ENCODE data around the gene SLC27A3.

The SLC27A3 gene

GRCh38 chr1:153735090-153735420, 40.2 kb upstream of the SLC27A3 start:
- Histone ChIP-seq H2AFZ (ENCODE audit: low read depth, low read length, severe bottlenecking) (no peak overlapping the region), H3K9me3 (ENCODE audit: insufficient read depth, low read length) (no peaks in the 10 kb centered on the region), H3K4me3 (ENCODE audit: insufficient read depth, low read length, poor library complexity, severe bottlenecking) (no peak overlapping the region), H3K27me3 (ENCODE audit: low read length) (no peaks in the 10 kb centered on the region), H3K4me2 (ENCODE audit: low read depth, low read length, poor library complexity, severe bottlenecking) (no peak overlapping the region), H3K9me2 (replicated peaks; ENCODE audit: insufficient read depth, low read length) (no peaks in the 10 kb centered on the region), H3K36me3 (ENCODE audit: low read length) (no peaks in the 10 kb centered on the region; the same call in 1 of the 2 replicates), H3F3A (ENCODE audit: insufficient read depth) (peaks cover 3% of the 10 kb centered on the region; the same call in 1 of the 2 replicates), H3K27ac (ENCODE audit: low read depth, low read length) (no peak overlapping the region), H4K20me1 (ENCODE audit: low read depth, low read length) (no peaks in the 10 kb centered on the region), H3K9ac (ENCODE audit: low read length) (no peak overlapping the region), H3K79me2 (ENCODE audit: insufficient read depth, low read length) (peaks cover 9% of the 10 kb centered on the region; the same call in 1 of the 2 replicates)
- TF ChIP-seq EZH2phosphoT487 (conservative IDR thresholded peaks at IDR 0.05; ENCODE audit: low read length) (no peak), CTCF (IDR thresholded peaks at IDR 0.05; ENCODE audit: insufficient read depth, low read length, poor library complexity, severe bottlenecking) (no peak)

GRCh38 chr1:153741986-153742385, 33.2 kb upstream of the SLC27A3 start:
- no peaks in the 10 kb centered on the region; the same call in 1 of the 2 replicates for H3K79me2 ChIP-seq (ENCODE audit: insufficient read depth, low read length)
- H3F3A ChIP-seq (ENCODE audit: insufficient read depth): no peaks in the 10 kb centered on the region
- no peak overlapping the region for H3K4me3 ChIP-seq (ENCODE audit: insufficient read depth, low read length, poor library complexity, severe bottlenecking)
- no peaks in the 10 kb centered on the region for H3K9me2 ChIP-seq (replicated peaks; ENCODE audit: insufficient read depth, low read length)
- H3K27ac ChIP-seq (ENCODE audit: low read depth, low read length): no peak overlapping the region
- TF ChIP-seq EZH2phosphoT487 (conservative IDR thresholded peaks at IDR 0.05; ENCODE audit: low read length) (no peak), CTCF (IDR thresholded peaks at IDR 0.05; ENCODE audit: insufficient read depth, low read length, poor library complexity, severe bottlenecking) (no peak)
- no peaks in the 10 kb centered on the region for H3K27me3 ChIP-seq (ENCODE audit: low read length)
- no peak overlapping the region for H3K4me2 ChIP-seq (ENCODE audit: low read depth, low read length, poor library complexity, severe bottlenecking)
- H2AFZ ChIP-seq (ENCODE audit: low read depth, low read length, severe bottlenecking): no peak overlapping the region
- no peaks in the 10 kb centered on the region for H4K20me1 ChIP-seq (ENCODE audit: low read depth, low read length)
- H3K36me3 ChIP-seq (ENCODE audit: low read length): peaks cover 7% of the 10 kb centered on the region; the same call in 1 of the 2 replicates
- no peaks in the 10 kb centered on the region for H3K9me3 ChIP-seq (ENCODE audit: insufficient read depth, low read length)
- no peak overlapping the region for H3K9ac ChIP-seq (ENCODE audit: low read length)

GRCh38 chr1:153742411-153743142, 32.6 kb upstream of the SLC27A3 start:
- no peaks in the 10 kb centered on the region for H3K9me2 ChIP-seq (replicated peaks; ENCODE audit: insufficient read depth, low read length)
- no peaks in the 10 kb centered on the region for H3F3A ChIP-seq (ENCODE audit: insufficient read depth)
- no peak overlapping the region for H2AFZ ChIP-seq (ENCODE audit: low read depth, low read length, severe bottlenecking)
- H3K9me3 ChIP-seq (ENCODE audit: insufficient read depth, low read length): no peaks in the 10 kb centered on the region
- H3K79me2 ChIP-seq (ENCODE audit: insufficient read depth, low read length): no peaks in the 10 kb centered on the region; the same call in 1 of the 2 replicates
- no peak overlapping the region for H3K4me2 ChIP-seq (ENCODE audit: low read depth, low read length, poor library complexity, severe bottlenecking)
- no peak overlapping the region for H3K4me3 ChIP-seq (ENCODE audit: insufficient read depth, low read length, poor library complexity, severe bottlenecking)
- TF ChIP-seq EZH2phosphoT487 (conservative IDR thresholded peaks at IDR 0.05; ENCODE audit: low read length) (no peak), CTCF (IDR thresholded peaks at IDR 0.05; ENCODE audit: insufficient read depth, low read length, poor library complexity, severe bottlenecking) (no peak)
- no peak overlapping the region for H3K27ac ChIP-seq (ENCODE audit: low read depth, low read length)
- no peaks in the 10 kb centered on the region for H3K27me3 ChIP-seq (ENCODE audit: low read length)
- peaks cover 10% of the 10 kb centered on the region; the same call in 1 of the 2 replicates for H3K36me3 ChIP-seq (ENCODE audit: low read length)
- no peak overlapping the region for H3K9ac ChIP-seq (ENCODE audit: low read length)
- no peaks in the 10 kb centered on the region for H4K20me1 ChIP-seq (ENCODE audit: low read depth, low read length)

All from SU-DHL-6 (cell line).